AG10803 (cell line): Measurements from ENCODE around the gene APBB2.

Experiments used
- DNase-seq: peaks from one replicate; pipeline ENCODE4 v3.0.0; 2010; ENCODE audit warnings: low read depth
- H3K4me3 ChIP-seq: 2 replicates; pipeline ENCODE4 v1.5.1; 2011; ENCODE audit warnings: mild to moderate bottlenecking, low read length, control low read depth
- CTCF ChIP-seq: conservative IDR thresholded peaks from 2 replicates; pipeline ENCODE4 v1.5.1; 2011; ENCODE audit warnings: mild to moderate bottlenecking, low read length, control low read depth, inconsistent platforms

Gene APBB2

GRCh38 chr4:41043465-41043864 is 170.9 kb downstream of the APBB2 start:
- H3K4me3 ChIP-seq, result no peak overlapping the region
- TF ChIP-seq CTCF, result no peak

GRCh38 chr4:41041551-41041950 is 172.8 kb downstream of the APBB2 start:
- no peak for TF ChIP-seq CTCF
- no peak overlapping the region for H3K4me3 ChIP-seq
- DNase-seq, result no peak

More at GRCh38 chr4:41043465-41043864, 170.9 kb downstream of the APBB2 start:
- no peak for DNase-seq

GRCh38 chr4:41039317-41039716 is 175.0 kb downstream of the APBB2 start:
- TF ChIP-seq CTCF, result no peak
- DNase-seq, result no peak
- no peak overlapping the region for H3K4me3 ChIP-seq

- TF ChIP-seq CTCF, result no peak
- H3K4me3 ChIP-seq, result no peak overlapping the region
- DNase-seq, result no peak
These were observed 176.0 kb downstream of the APBB2 start for GRCh38 chr4:41038304-41038703.

GRCh38 chr4:41029098-41029497 is 185.2 kb downstream of the APBB2 start:
- no peak for TF ChIP-seq CTCF
- DNase-seq, result no peak
- no peak overlapping the region for H3K4me3 ChIP-seq

- DNase-seq, result peak; percentile 53
- H3K4me3 ChIP-seq, result no peak overlapping the region
- no peak for TF ChIP-seq CTCF
These were observed 185.8 kb downstream of the APBB2 start for GRCh38 chr4:41028392-41029076.

GRCh38 chr4:41026971-41027370 is 187.4 kb downstream of the APBB2 start:
- no peak overlapping the region for H3K4me3 ChIP-seq
- TF ChIP-seq CTCF, result no peak
- DNase-seq, result no peak
